Keratinocyte (primary cell): ENCODE measurements around the gene STARD8.

Experiments
- EZH2 ChIP-seq: IDR thresholded peaks from one replicate; pipeline ENCODE4 v1.6.1; 2012; ENCODE audit warnings: inconsistent platforms, mild to moderate bottlenecking, low read length, moderate library complexity
- TF ChIP-seq, protein P1 (sequence below), 3 experiments: IDR thresholded peaks in 1 of 3; conservative IDR thresholded peaks in 1 of 3; optimal IDR thresholded peaks in 1 of 3; 2 replicates in 2 of 3; 3 replicates in 1 of 3; pipeline versions ENCODE3 to v1.5.1; 2011; ENCODE audit warnings: low read length in 3 of 3, mild to moderate bottlenecking in 3 of 3, moderate library complexity in 2 of 3, control low read depth in 1 of 3, inconsistent platforms in 1 of 3; ENCODE audit not compliant: insufficient read depth in 2 of 3; ENCODE audit errors: extremely low read depth in 1 of 3

DNA sequence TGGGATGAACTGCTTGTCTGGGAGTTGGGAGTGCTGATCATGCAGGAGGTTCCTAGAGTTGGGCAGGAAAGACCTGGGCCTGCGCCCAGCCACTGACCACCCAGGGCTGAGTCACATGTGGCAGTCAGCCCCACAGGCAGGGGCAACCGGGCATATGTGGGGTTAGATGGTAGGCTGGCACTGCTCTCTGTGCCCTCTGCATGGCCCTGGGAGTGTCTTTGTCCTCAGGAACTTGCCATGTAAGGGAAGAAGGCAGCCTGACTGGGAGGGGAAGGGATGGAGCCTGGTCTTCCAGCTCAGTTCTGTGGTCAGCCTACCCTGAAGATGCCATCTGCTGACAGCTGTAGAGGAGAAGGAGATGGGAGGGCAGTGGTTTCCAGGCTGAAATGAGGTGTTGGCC, 111.2 kb downstream of the STARD8 start:
- TF ChIP-seq, protein P1, sequence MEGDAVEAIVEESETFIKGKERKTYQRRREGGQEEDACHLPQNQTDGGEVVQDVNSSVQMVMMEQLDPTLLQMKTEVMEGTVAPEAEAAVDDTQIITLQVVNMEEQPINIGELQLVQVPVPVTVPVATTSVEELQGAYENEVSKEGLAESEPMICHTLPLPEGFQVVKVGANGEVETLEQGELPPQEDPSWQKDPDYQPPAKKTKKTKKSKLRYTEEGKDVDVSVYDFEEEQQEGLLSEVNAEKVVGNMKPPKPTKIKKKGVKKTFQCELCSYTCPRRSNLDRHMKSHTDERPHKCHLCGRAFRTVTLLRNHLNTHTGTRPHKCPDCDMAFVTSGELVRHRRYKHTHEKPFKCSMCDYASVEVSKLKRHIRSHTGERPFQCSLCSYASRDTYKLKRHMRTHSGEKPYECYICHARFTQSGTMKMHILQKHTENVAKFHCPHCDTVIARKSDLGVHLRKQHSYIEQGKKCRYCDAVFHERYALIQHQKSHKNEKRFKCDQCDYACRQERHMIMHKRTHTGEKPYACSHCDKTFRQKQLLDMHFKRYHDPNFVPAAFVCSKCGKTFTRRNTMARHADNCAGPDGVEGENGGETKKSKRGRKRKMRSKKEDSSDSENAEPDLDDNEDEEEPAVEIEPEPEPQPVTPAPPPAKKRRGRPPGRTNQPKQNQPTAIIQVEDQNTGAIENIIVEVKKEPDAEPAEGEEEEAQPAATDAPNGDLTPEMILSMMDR (optimal IDR thresholded peaks at IDR 0.05 in 1 of 3, IDR thresholded peaks at IDR 0.05 in 1 of 3, conservative IDR thresholded peaks at IDR 0.05 in 1 of 3; ENCODE audit: extremely low read depth in 1 of 3, insufficient read depth in 2 of 3, low read length in 3 of 3) = no peak
- TF ChIP-seq EZH2 = no peak
